Endothelial cell of umbilical vein (primary cell): ENCODE measurements around the gene OR14A16. TPM values are rescaled to one million over a fixed set of nuclear protein-coding genes. Genes with fewer than 3 reads are reported as not detected.

Source experiments
- BruUV-seq: library from RNA; stranded (reverse); fragments of 400-500 nt; replicated peaks from 2 replicates; lab custom pipeline; 2021; lab: Mats Ljungman, UMichigan
- CTCF ChIA-PET: fragments of 300-600, 350-600 bp; sonication (Branson Sonifier 250); formaldehyde crosslinking; loops from one replicate; lab custom pipeline; 2021; ENCODE audit warnings: antibody characterized with exemption, inconsistent platforms; lab: Charles Lee
- POLR2A ChIA-PET: fragments of 300-600, 350-600 bp; sonication (Branson Sonifier 250); formaldehyde crosslinking; loops from one replicate; lab custom pipeline; 2021; ENCODE audit warnings: antibody characterized with exemption, inconsistent platforms; lab: Charles Lee
- DNase-seq: peaks from one replicate; pipeline ENCODE4 v3.0.0-alpha.2; 2011; ENCODE audit warnings: low read depth, low spot score
- FAIRE-seq: peaks from 2 replicates; lab custom pipeline; 2011; peaks lifted over from hg19 to GRCh38; lab: Jason Lieb, UNC
- H2AFZ ChIP-seq: 2 replicates; pipeline ENCODE4 v1.6.0; 2012; ENCODE audit warnings: low read depth, low read length, control low read depth, inconsistent platforms
- H3K27ac ChIP-seq: 2 replicates; pipeline ENCODE4 v1.5.1; 2011; ENCODE audit warnings: low read depth, mild to moderate bottlenecking, control low read depth, low read length, moderate library complexity; ENCODE audit not compliant: insufficient read depth
- H3K27me3 ChIP-seq, 2 experiments: 2 replicates each; pipeline versions ENCODE4 v1.6.0 to v1.6.1; 2011; ENCODE audit warnings: low read length in 2 of 2, mixed read lengths in 1 of 2; ENCODE audit not compliant: control insufficient read depth in 2 of 2, insufficient read depth in 2 of 2
- H3K36me3 ChIP-seq, 2 experiments: 2 replicates in 1 of 2; 3 replicates in 1 of 2; pipeline ENCODE4 v1.5.1; 2011; ENCODE audit warnings: low read length in 2 of 2, mild to moderate bottlenecking in 1 of 2, moderate library complexity in 1 of 2; ENCODE audit not compliant: control insufficient read depth in 2 of 2, insufficient read depth in 2 of 2; ENCODE audit errors: extremely low read depth in 1 of 2
- H3K4me1 ChIP-seq: 3 replicates; pipeline ENCODE4 v1.5.1; 2011; ENCODE audit warnings: mild to moderate bottlenecking, low read length; ENCODE audit not compliant: control insufficient read depth, insufficient read depth; ENCODE audit errors: extremely low read depth
- H3K4me2 ChIP-seq: 2 replicates; pipeline ENCODE4 v1.6.1; 2011; ENCODE audit warnings: low read length, control low read depth, mixed read lengths; ENCODE audit not compliant: insufficient read depth
- H3K4me3 ChIP-seq, 3 experiments: fragments of 200-600 bp in 1 of 3; sonication (generic), shearing (Covaris generic) in 1 of 3; replicated peaks in 1 of 3; 2 replicates each; pipeline ENCODE4 v1.5.1; 2011 to 2016; ENCODE audit warnings: control low read depth in 3 of 3, low read length in 3 of 3, mild to moderate bottlenecking in 2 of 3, inconsistent platforms in 1 of 3, low read depth in 1 of 3, moderate library complexity in 1 of 3; ENCODE audit not compliant: insufficient read depth in 1 of 3
- H3K79me2 ChIP-seq: 2 replicates; pipeline ENCODE4 v1.6.0; 2012; ENCODE audit warnings: low read length, inconsistent platforms; ENCODE audit not compliant: control insufficient read depth, insufficient read depth
- H3K9ac ChIP-seq: replicated peaks from 2 replicates; pipeline ENCODE3; 2011; ENCODE audit warnings: low read length, control low read depth; ENCODE audit not compliant: insufficient read depth; ENCODE audit errors: extremely low read depth
- H3K9me1 ChIP-seq: replicated peaks from 3 replicates; pipeline ENCODE4 v1.6.0; 2011; ENCODE audit warnings: mild to moderate bottlenecking, low read length; ENCODE audit not compliant: control insufficient read depth, insufficient read depth; ENCODE audit errors: extremely low read depth
- H3K9me3 ChIP-seq: replicated peaks from 2 replicates; pipeline ENCODE4 v1.5.1; 2012; ENCODE audit warnings: low read length, inconsistent platforms; ENCODE audit not compliant: control insufficient read depth, insufficient read depth
- H4K20me1 ChIP-seq: replicated peaks from 2 replicates; pipeline ENCODE3; 2011; ENCODE audit warnings: mild to moderate bottlenecking, low read length; ENCODE audit not compliant: control insufficient read depth, insufficient read depth; ENCODE audit errors: extremely low read depth
- CTCF ChIP-seq, 2 donors: IDR thresholded peaks; 1 replicate in 1 of 2; 2 replicates in 1 of 2; pipeline ENCODE4 v1.5.1; 2011; ENCODE audit warnings: low read length in 2 of 2, mild to moderate bottlenecking in 2 of 2, moderate library complexity in 2 of 2, control low read depth in 1 of 2, inconsistent platforms in 1 of 2, low read depth in 1 of 2; ENCODE audit not compliant: insufficient read depth in 1 of 2; ENCODE audit errors: extremely low read depth in 1 of 2
- EZH2 ChIP-seq: IDR thresholded peaks from 2 replicates; pipeline ENCODE4 v1.6.1; 2012; ENCODE audit warnings: borderline replicate concordance, low read depth, mild to moderate bottlenecking, moderate library complexity, low read length, inconsistent platforms; ENCODE audit not compliant: severe bottlenecking
- FOS ChIP-seq: IDR thresholded peaks from 2 replicates; pipeline ENCODE4 v1.6.1; 2011; ENCODE audit warnings: mild to moderate bottlenecking, low read length, moderate library complexity, borderline replicate concordance; ENCODE audit not compliant: insufficient read depth
- GATA2 ChIP-seq: IDR thresholded peaks from 2 replicates; pipeline ENCODE4 v1.7.0; 2011; ENCODE audit warnings: low read depth, mild to moderate bottlenecking, moderate library complexity, mixed read lengths, low read length; ENCODE audit not compliant: insufficient read length, insufficient read depth
- JUN ChIP-seq: IDR thresholded peaks from 2 replicates; pipeline ENCODE4 v1.6.1; 2011; ENCODE audit warnings: borderline replicate concordance, low read depth; ENCODE audit not compliant: insufficient read length, insufficient read depth
- MAX ChIP-seq: IDR thresholded peaks from 2 replicates; pipeline ENCODE4 v1.6.1; 2011; ENCODE audit not compliant: insufficient read depth, insufficient read length
- MYC ChIP-seq: IDR thresholded peaks from one replicate; pipeline ENCODE4 v1.6.1; 2011; ENCODE audit warnings: mild to moderate bottlenecking, low read depth, low read length
- POLR2A ChIP-seq: IDR thresholded peaks from 2 replicates; pipeline ENCODE4 v1.6.1; 2012; ENCODE audit warnings: low read depth, mild to moderate bottlenecking, control low read depth, low read length
- POLR2AphosphoS5 ChIP-seq: IDR thresholded peaks from 2 replicates; pipeline ENCODE4 v1.6.1; 2012; ENCODE audit warnings: low read depth, mild to moderate bottlenecking, control low read depth, low read length, moderate library complexity; ENCODE audit not compliant: insufficient read depth
- dilution Hi-C: fragments of 300-500 bp; cut with MboI; formaldehyde crosslinking; loops from one replicate; pipeline ENCODE4 v1.15.0; 2019; ENCODE audit warnings: low sequenced_read_pairs; ENCODE audit not compliant: extremely low pct_ligation_motif_present
- intact Hi-C: fragments of 100-400 bp; cut with micrococcal nuclease; formaldehyde crosslinking; loops from one replicate; pipeline ENCODE4 v1.10.0; 2022
- polyA plus RNA-seq, 4 experiments: library from polyadenylated mRNA; depleted of rRNA in 3 of 4; stranded (reverse) in 3 of 4; unstranded in 1 of 4; fragments of >200 nt; gene quantifications; 2 replicates each; pipeline versions ENCODE4 v1.2.1 to v1.2.3, GENCODE V29; 2011 to 2012; ENCODE audit warnings: missing spikeins in 1 of 4
- total RNA-seq: library from RNA; stranded (reverse); gene quantifications from 2 replicates; pipeline ENCODE4 v1.2.3, GENCODE V29; 2021

Gene OR14A16
- total and polyA plus RNA-seq, 2 donors (not counting 3 experiments of a cell fraction or from before 2014, with no cell fraction given), result not detected

DNA sequence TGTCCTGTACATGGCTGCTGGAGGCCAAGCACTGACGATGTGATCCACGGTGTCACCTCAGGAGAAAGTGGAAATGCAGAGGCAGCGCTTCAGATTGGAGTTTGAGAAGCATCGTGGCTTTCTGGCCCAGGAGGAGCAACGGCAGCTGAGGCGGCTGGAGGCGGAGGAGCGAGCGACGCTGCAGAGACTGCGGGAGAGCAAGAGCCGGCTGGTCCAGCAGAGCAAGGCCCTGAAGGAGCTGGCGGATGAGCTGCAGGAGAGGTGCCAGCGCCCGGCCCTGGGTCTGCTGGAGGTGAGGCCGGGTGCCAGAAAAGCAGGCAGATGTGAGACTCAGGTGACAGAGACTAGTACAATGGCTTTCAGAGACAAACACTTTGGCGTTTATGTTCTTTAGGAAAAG, 40.7 kb upstream of the OR14A16 start:
- H3K9me3 ChIP-seq, result peaks cover 2% of the 10 kb centered on the region
- intact Hi-C loops, result no loop called here

GRCh38 chr1:247862756-247863155, 38.8 kb upstream of the OR14A16 start:
- no peak overlapping the region for H3K27ac ChIP-seq
- H4K20me1 ChIP-seq, result no peaks in the 10 kb centered on the region
- no peaks in the 10 kb centered on the region for H3K27me3 ChIP-seq
- H2AFZ ChIP-seq, result no peak overlapping the region
- dilution Hi-C loops (no loop called here), intact Hi-C loops (no loop called here)
- no peak overlapping the region for H3K4me2 ChIP-seq
- ChIA-PET POLR2A (no interaction called here), CTCF (no interaction called here)
- no peak overlapping the region for H3K4me3 ChIP-seq
- no peak for FAIRE-seq
- no peaks in the 10 kb centered on the region for H3K9me1 ChIP-seq
- no peaks in the 10 kb centered on the region for H3K4me1 ChIP-seq
- no TSS peak for BruUV-seq
- no peaks in the 10 kb centered on the region for H3K36me3 ChIP-seq
- H3K79me2 ChIP-seq, result no peaks in the 10 kb centered on the region
- no peak for DNase-seq
- peaks cover 2% of the 10 kb centered on the region for H3K9me3 ChIP-seq
- no peak overlapping the region for H3K9ac ChIP-seq
- TF ChIP-seq EZH2 (no peak), MYC (no peak), CTCF (IDR thresholded peaks at IDR 0.05; ENCODE audit: extremely low read depth in 1 of 2, insufficient read depth in 1 of 2, low read depth in 1 of 2, low read length in 2 of 2) (no peak), GATA2 (no peak), POLR2AphosphoS5 (no peak), FOS (no peak), POLR2A (no peak), MAX (no peak), JUN (no peak)

More for the DNA sequence above, 40.7 kb upstream of the OR14A16 start:
- H3K9me1 ChIP-seq, result no peaks in the 10 kb centered on the region
- POLR2A ChIA-PET, result no interaction called here
- no peak overlapping the region for H2AFZ ChIP-seq
- no peak for DNase-seq
- FAIRE-seq, result no peak
- H4K20me1 ChIP-seq, result no peaks in the 10 kb centered on the region
- H3K9ac ChIP-seq, result no peak overlapping the region
- H3K4me1 ChIP-seq, result no peaks in the 10 kb centered on the region
- H3K27ac ChIP-seq, result no peak overlapping the region
- dilution Hi-C loops, result no loop called here
- CTCF ChIA-PET, result no interaction called here
- TF ChIP-seq JUN, result no peak
- TF ChIP-seq POLR2A, result no peak
- no peak for TF ChIP-seq MYC
- no peak for TF ChIP-seq EZH2
- TF ChIP-seq POLR2AphosphoS5, result no peak
- no peak for TF ChIP-seq FOS
- no peak for TF ChIP-seq MAX
- no peak overlapping the region for H3K4me3 ChIP-seq
- H3K36me3 ChIP-seq, result no peaks in the 10 kb centered on the region
- BruUV-seq, result no TSS peak
- no peaks in the 10 kb centered on the region for H3K79me2 ChIP-seq
- no peak overlapping the region for H3K4me2 ChIP-seq
- no peaks in the 10 kb centered on the region for H3K27me3 ChIP-seq
